ENCODE measurements around the gene GPR37.

GPR37 gene

GRCh38 chr7:124780608-124781007 lies 15.0 kb upstream of the GPR37 start:
- Histone ChIP-seq H3K4me1 (ENCODE audit: control insufficient read depth in 5 of 5, insufficient read depth in 5 of 5, low read length in 5 of 5) (no peaks in the 10 kb centered on the region), H3K9me3 (ENCODE audit: control insufficient read depth in 5 of 5, low read length in 5 of 5) (no peaks in the 10 kb centered on the region), H3K27ac (ENCODE audit: low read depth, low read length) (no peak overlapping the region), H3K9ac (ENCODE audit: low read length in 5 of 5) (no peak overlapping the region), H3K27me3 (ENCODE audit: control insufficient read depth in 5 of 5, insufficient read depth in 4 of 5, low read length in 5 of 5) (no peaks in the 10 kb centered on the region), H3K36me3 (ENCODE audit: control insufficient read depth in 5 of 5, insufficient read depth in 5 of 5, low read length in 5 of 5) (no peaks in the 10 kb centered on the region), H3K4me3 (ENCODE audit: low read depth in 1 of 5, low read length in 5 of 5) (no peak overlapping the region)

- H3K36me3 ChIP-seq (ENCODE audit: control insufficient read depth in 5 of 5, insufficient read depth in 5 of 5, low read length in 5 of 5): no peaks in the 10 kb centered on the region
- no peak overlapping the region for H3K4me3 ChIP-seq (ENCODE audit: low read depth in 1 of 5, low read length in 5 of 5)
- H3K9me3 ChIP-seq (ENCODE audit: control insufficient read depth in 5 of 5, low read length in 5 of 5): no peaks in the 10 kb centered on the region
- H3K9ac ChIP-seq (ENCODE audit: low read length in 5 of 5): no peak overlapping the region
- no peaks in the 10 kb centered on the region for H3K27me3 ChIP-seq (ENCODE audit: control insufficient read depth in 5 of 5, insufficient read depth in 4 of 5, low read length in 5 of 5)
- no peak overlapping the region for H3K27ac ChIP-seq (ENCODE audit: low read depth, low read length)
- H3K4me1 ChIP-seq (ENCODE audit: control insufficient read depth in 5 of 5, insufficient read depth in 5 of 5, low read length in 5 of 5): no peaks in the 10 kb centered on the region
These were observed 14.5 kb upstream of the GPR37 start for GRCh38 chr7:124780056-124780455.

GRCh38 chr7:124779620-124780019 lies 14.0 kb upstream of the GPR37 start:
- no peak overlapping the region for H3K4me3 ChIP-seq (ENCODE audit: low read depth in 1 of 5, low read length in 5 of 5)
- no peaks in the 10 kb centered on the region for H3K36me3 ChIP-seq (ENCODE audit: control insufficient read depth in 5 of 5, insufficient read depth in 5 of 5, low read length in 5 of 5)
- no peaks in the 10 kb centered on the region for H3K4me1 ChIP-seq (ENCODE audit: control insufficient read depth in 5 of 5, insufficient read depth in 5 of 5, low read length in 5 of 5)
- H3K27me3 ChIP-seq (ENCODE audit: control insufficient read depth in 5 of 5, insufficient read depth in 4 of 5, low read length in 5 of 5): no peaks in the 10 kb centered on the region
- H3K9ac ChIP-seq (ENCODE audit: low read length in 5 of 5): no peak overlapping the region
- no peaks in the 10 kb centered on the region for H3K9me3 ChIP-seq (ENCODE audit: control insufficient read depth in 5 of 5, low read length in 5 of 5)
- no peak overlapping the region for H3K27ac ChIP-seq (ENCODE audit: low read depth, low read length)

- Histone ChIP-seq H3K36me3 (ENCODE audit: control insufficient read depth in 5 of 5, insufficient read depth in 5 of 5, low read length in 5 of 5) (no peaks in the 10 kb centered on the region), H3K27ac (ENCODE audit: low read depth, low read length) (no peak overlapping the region), H3K4me3 (ENCODE audit: low read depth in 1 of 5, low read length in 5 of 5) (no peak overlapping the region), H3K27me3 (ENCODE audit: control insufficient read depth in 5 of 5, insufficient read depth in 4 of 5, low read length in 5 of 5) (no peaks in the 10 kb centered on the region), H3K4me1 (ENCODE audit: control insufficient read depth in 5 of 5, insufficient read depth in 5 of 5, low read length in 5 of 5) (no peaks in the 10 kb centered on the region), H3K9ac (ENCODE audit: low read length in 5 of 5) (no peak overlapping the region), H3K9me3 (ENCODE audit: control insufficient read depth in 5 of 5, low read length in 5 of 5) (no peaks in the 10 kb centered on the region)
These were observed 13.6 kb upstream of the GPR37 start for GRCh38 chr7:124779194-124779593.

GRCh38 chr7:124777268-124777667 lies 11.7 kb upstream of the GPR37 start:
- Histone ChIP-seq H3K36me3 (ENCODE audit: control insufficient read depth in 5 of 5, insufficient read depth in 5 of 5, low read length in 5 of 5) (no peaks in the 10 kb centered on the region), H3K9me3 (ENCODE audit: control insufficient read depth in 5 of 5, low read length in 5 of 5) (no peaks in the 10 kb centered on the region), H3K27ac (ENCODE audit: low read depth, low read length) (no peak overlapping the region), H3K27me3 (ENCODE audit: control insufficient read depth in 5 of 5, insufficient read depth in 4 of 5, low read length in 5 of 5) (no peaks in the 10 kb centered on the region), H3K4me1 (ENCODE audit: control insufficient read depth in 5 of 5, insufficient read depth in 5 of 5, low read length in 5 of 5) (no peaks in the 10 kb centered on the region), H3K9ac (ENCODE audit: low read length in 5 of 5) (no peak overlapping the region), H3K4me3 (ENCODE audit: low read depth in 1 of 5, low read length in 5 of 5) (no peak overlapping the region)

- no peak overlapping the region for H3K27ac ChIP-seq (ENCODE audit: low read depth, low read length)
- no peak overlapping the region for H3K4me3 ChIP-seq (ENCODE audit: low read depth in 1 of 5, low read length in 5 of 5)
- H3K36me3 ChIP-seq (ENCODE audit: control insufficient read depth in 5 of 5, insufficient read depth in 5 of 5, low read length in 5 of 5): no peaks in the 10 kb centered on the region
- H3K9ac ChIP-seq (ENCODE audit: low read length in 5 of 5): no peak overlapping the region
- H3K9me3 ChIP-seq (ENCODE audit: control insufficient read depth in 5 of 5, low read length in 5 of 5): no peaks in the 10 kb centered on the region
- H3K27me3 ChIP-seq (ENCODE audit: control insufficient read depth in 5 of 5, insufficient read depth in 4 of 5, low read length in 5 of 5): no peaks in the 10 kb centered on the region
- H3K4me1 ChIP-seq (ENCODE audit: control insufficient read depth in 5 of 5, insufficient read depth in 5 of 5, low read length in 5 of 5): no peaks in the 10 kb centered on the region
These were observed 10.6 kb upstream of the GPR37 start for GRCh38 chr7:124776153-124776552.

GRCh38 chr7:124775422-124775821 lies 9.8 kb upstream of the GPR37 start:
- Histone ChIP-seq H3K27me3 (ENCODE audit: control insufficient read depth in 5 of 5, insufficient read depth in 4 of 5, low read length in 5 of 5) (no peaks in the 10 kb centered on the region), H3K9me3 (ENCODE audit: control insufficient read depth in 5 of 5, low read length in 5 of 5) (no peaks in the 10 kb centered on the region), H3K9ac (ENCODE audit: low read length in 5 of 5) (no peak overlapping the region), H3K4me1 (ENCODE audit: control insufficient read depth in 5 of 5, insufficient read depth in 5 of 5, low read length in 5 of 5) (no peaks in the 10 kb centered on the region), H3K36me3 (ENCODE audit: control insufficient read depth in 5 of 5, insufficient read depth in 5 of 5, low read length in 5 of 5) (no peaks in the 10 kb centered on the region), H3K4me3 (ENCODE audit: low read depth in 1 of 5, low read length in 5 of 5) (no peak overlapping the region), H3K27ac (ENCODE audit: low read depth, low read length) (no peak overlapping the region)

GRCh38 chr7:124773938-124774337 lies 8.3 kb upstream of the GPR37 start:
- no peaks in the 10 kb centered on the region for H3K36me3 ChIP-seq (ENCODE audit: control insufficient read depth in 5 of 5, insufficient read depth in 5 of 5, low read length in 5 of 5)

GRCh38 chr7:124773339-124773738 lies 7.7 kb upstream of the GPR37 start:
- H3K9ac ChIP-seq (ENCODE audit: low read length in 5 of 5): no peak overlapping the region
- H3K36me3 ChIP-seq (ENCODE audit: control insufficient read depth in 5 of 5, insufficient read depth in 5 of 5, low read length in 5 of 5): no peaks in the 10 kb centered on the region
- H3K4me1 ChIP-seq (ENCODE audit: control insufficient read depth in 5 of 5, insufficient read depth in 5 of 5, low read length in 5 of 5): no peaks in the 10 kb centered on the region
- no peak overlapping the region for H3K4me3 ChIP-seq (ENCODE audit: low read depth in 1 of 5, low read length in 5 of 5)
- no peaks in the 10 kb centered on the region for H3K9me3 ChIP-seq (ENCODE audit: control insufficient read depth in 5 of 5, low read length in 5 of 5)
- H3K27me3 ChIP-seq (ENCODE audit: control insufficient read depth in 5 of 5, insufficient read depth in 4 of 5, low read length in 5 of 5): no peaks in the 10 kb centered on the region
- H3K27ac ChIP-seq (ENCODE audit: low read depth, low read length): no peak overlapping the region

More at GRCh38 chr7:124773938-124774337, 8.3 kb upstream of the GPR37 start:
- Histone ChIP-seq H3K27me3 (ENCODE audit: control insufficient read depth in 5 of 5, insufficient read depth in 4 of 5, low read length in 5 of 5) (no peaks in the 10 kb centered on the region), H3K9ac (ENCODE audit: low read length in 5 of 5) (no peak overlapping the region), H3K4me1 (ENCODE audit: control insufficient read depth in 5 of 5, insufficient read depth in 5 of 5, low read length in 5 of 5) (no peaks in the 10 kb centered on the region), H3K4me3 (ENCODE audit: low read depth in 1 of 5, low read length in 5 of 5) (no peak overlapping the region), H3K9me3 (ENCODE audit: control insufficient read depth in 5 of 5, low read length in 5 of 5) (no peaks in the 10 kb centered on the region), H3K27ac (ENCODE audit: low read depth, low read length) (no peak overlapping the region)

- H3K9me3 ChIP-seq (ENCODE audit: control insufficient read depth in 5 of 5, low read length in 5 of 5): no peaks in the 10 kb centered on the region
- no peak overlapping the region for H3K27ac ChIP-seq (ENCODE audit: low read depth, low read length)
- H3K9ac ChIP-seq (ENCODE audit: low read length in 5 of 5): no peak overlapping the region
- no peaks in the 10 kb centered on the region for H3K36me3 ChIP-seq (ENCODE audit: control insufficient read depth in 5 of 5, insufficient read depth in 5 of 5, low read length in 5 of 5)
- H3K27me3 ChIP-seq (ENCODE audit: control insufficient read depth in 5 of 5, insufficient read depth in 4 of 5, low read length in 5 of 5): peaks cover 9 to 16% (median 13%) of the 10 kb centered on the region in 5 donors
- peaks cover 0 to 18% (median 15%) of the 10 kb centered on the region in 5 donors for H3K4me1 ChIP-seq (ENCODE audit: control insufficient read depth in 5 of 5, insufficient read depth in 5 of 5, low read length in 5 of 5)
- no peak overlapping the region for H3K4me3 ChIP-seq (ENCODE audit: low read depth in 1 of 5, low read length in 5 of 5)
These were observed 3.5 kb upstream of the GPR37 start for GRCh38 chr7:124769136-124769535.

- Histone ChIP-seq H3K27ac (ENCODE audit: low read depth, low read length) (no peak overlapping the region), H3K9ac (ENCODE audit: low read length in 5 of 5) (no peak overlapping the region), H3K4me1 (ENCODE audit: control insufficient read depth in 5 of 5, insufficient read depth in 5 of 5, low read length in 5 of 5) (peaks cover 0 to 23% (median 21%) of the 10 kb centered on the region in 5 donors), H3K27me3 (ENCODE audit: control insufficient read depth in 5 of 5, insufficient read depth in 4 of 5, low read length in 5 of 5) (peaks cover 15 to 21% (median 18%) of the 10 kb centered on the region in 5 donors), H3K36me3 (ENCODE audit: control insufficient read depth in 5 of 5, insufficient read depth in 5 of 5, low read length in 5 of 5) (no peaks in the 10 kb centered on the region), H3K4me3 (ENCODE audit: low read depth in 1 of 5, low read length in 5 of 5) (no peak overlapping the region), H3K9me3 (ENCODE audit: control insufficient read depth in 5 of 5, low read length in 5 of 5) (peaks cover 0 to 3% (median 0%) of the 10 kb centered on the region in 5 donors)
These were observed 2.9 kb upstream of the GPR37 start for GRCh38 chr7:124768525-124768924.

Measured in subcutaneous abdominal adipose tissue (tissue), 5 donors.